WI38 (cell line): ENCODE measurements around the gene GP1BA.

Source experiments
- H3K4me3 ChIP-seq: 2 replicates; pipeline ENCODE4 v1.5.1; 2011; ENCODE audit warnings: low read depth, mild to moderate bottlenecking, control low read depth, low read length
- TF ChIP-seq, protein P1 (sequence below): IDR thresholded peaks from 2 replicates; pipeline ENCODE4 v1.5.1; 2012; ENCODE audit warnings: low read depth, mild to moderate bottlenecking, control low read depth, low read length

GP1BA gene

DNA sequence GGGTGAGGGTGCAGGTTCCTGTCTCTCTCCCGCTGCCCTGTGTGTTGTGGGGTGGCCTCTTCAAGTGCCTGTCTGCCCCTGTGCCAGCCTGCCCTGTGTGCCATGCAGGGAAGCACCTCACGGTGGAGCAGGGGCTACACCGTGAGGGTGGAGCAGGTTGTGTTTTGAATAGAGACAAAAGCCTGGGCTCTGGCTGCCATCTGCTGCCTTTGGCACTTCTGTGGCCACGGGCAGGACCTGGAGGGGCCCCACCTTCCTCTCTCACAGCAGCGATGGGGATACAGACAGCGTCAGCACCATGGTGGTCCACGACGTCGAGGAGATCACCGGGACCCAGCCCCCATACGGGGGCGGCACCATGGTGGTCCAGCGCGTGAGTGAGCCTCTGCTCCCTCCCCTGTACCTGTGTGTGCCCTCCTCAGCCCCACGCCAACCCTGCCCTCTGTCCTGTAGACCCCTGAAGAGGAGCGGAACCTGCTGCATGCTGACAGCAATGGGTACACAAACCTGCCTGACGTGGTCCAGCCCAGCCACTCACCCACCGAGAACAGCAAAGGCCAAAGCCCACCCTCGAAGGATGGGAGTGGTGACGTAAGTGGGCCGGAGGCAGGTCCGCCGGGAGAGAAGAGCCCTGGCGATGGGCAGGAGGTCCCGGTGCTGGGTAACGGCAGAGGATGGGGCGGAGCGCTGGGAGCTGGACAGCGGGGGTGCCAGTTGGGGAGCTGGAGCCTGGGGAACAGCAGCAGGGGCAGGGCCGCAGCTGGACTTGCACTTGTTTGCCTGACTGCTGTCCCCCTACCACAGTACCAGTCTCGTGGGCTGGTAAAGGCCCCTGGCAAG lies 38.1 kb upstream of the GP1BA start:
- TF ChIP-seq, protein P1, sequence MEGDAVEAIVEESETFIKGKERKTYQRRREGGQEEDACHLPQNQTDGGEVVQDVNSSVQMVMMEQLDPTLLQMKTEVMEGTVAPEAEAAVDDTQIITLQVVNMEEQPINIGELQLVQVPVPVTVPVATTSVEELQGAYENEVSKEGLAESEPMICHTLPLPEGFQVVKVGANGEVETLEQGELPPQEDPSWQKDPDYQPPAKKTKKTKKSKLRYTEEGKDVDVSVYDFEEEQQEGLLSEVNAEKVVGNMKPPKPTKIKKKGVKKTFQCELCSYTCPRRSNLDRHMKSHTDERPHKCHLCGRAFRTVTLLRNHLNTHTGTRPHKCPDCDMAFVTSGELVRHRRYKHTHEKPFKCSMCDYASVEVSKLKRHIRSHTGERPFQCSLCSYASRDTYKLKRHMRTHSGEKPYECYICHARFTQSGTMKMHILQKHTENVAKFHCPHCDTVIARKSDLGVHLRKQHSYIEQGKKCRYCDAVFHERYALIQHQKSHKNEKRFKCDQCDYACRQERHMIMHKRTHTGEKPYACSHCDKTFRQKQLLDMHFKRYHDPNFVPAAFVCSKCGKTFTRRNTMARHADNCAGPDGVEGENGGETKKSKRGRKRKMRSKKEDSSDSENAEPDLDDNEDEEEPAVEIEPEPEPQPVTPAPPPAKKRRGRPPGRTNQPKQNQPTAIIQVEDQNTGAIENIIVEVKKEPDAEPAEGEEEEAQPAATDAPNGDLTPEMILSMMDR: no peak
- no peak overlapping the region for H3K4me3 ChIP-seq

DNA sequence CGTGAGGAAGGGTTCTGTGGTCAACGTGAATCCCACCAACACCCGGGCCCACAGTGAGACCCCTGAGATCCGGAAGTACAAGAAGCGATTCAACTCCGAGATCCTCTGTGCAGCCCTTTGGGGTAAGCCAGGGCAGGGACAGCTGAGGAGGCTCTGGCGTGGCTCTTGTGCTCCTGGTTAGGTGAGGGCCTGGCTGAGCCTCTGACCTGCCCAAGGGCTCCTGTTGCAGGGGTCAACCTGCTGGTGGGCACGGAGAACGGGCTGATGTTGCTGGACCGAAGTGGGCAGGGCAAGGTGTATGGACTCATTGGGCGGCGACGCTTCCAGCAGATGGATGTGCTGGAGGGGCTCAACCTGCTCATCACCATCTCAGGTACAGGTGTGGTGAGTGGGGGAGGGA lies 37.0 kb upstream of the GP1BA start:
- TF ChIP-seq, protein P1: no peak

DNA sequence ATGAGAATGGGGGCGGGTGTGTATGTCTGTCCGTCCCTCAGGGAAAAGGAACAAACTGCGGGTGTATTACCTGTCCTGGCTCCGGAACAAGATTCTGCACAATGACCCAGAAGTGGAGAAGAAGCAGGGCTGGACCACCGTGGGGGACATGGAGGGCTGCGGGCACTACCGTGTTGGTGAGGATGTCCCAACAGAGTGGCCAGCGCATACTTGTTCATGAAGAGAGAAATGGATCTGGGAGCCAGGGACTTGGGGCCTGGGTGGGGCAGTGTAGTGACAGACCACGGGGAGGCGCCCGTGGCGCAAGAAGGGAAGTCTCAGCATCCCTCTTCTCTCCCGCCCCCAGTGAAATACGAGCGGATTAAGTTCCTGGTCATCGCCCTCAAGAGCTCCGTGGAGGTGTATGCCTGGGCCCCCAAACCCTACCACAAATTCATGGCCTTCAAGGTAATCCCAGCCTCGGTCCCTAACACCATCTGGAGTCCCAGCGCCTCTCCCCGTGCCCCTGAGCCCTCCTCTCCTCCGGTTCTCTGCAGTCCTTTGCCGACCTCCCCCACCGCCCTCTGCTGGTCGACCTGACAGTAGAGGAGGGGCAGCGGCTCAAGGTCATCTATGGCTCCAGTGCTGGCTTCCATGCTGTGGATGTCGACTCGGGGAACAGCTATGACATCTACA lies 36.3 kb upstream of the GP1BA start:
- H3K4me3 ChIP-seq: no peak overlapping the region
- TF ChIP-seq, protein P1: no peak

More for the DNA sequence above, 37.0 kb upstream of the GP1BA start:
- no peak overlapping the region for H3K4me3 ChIP-seq

DNA sequence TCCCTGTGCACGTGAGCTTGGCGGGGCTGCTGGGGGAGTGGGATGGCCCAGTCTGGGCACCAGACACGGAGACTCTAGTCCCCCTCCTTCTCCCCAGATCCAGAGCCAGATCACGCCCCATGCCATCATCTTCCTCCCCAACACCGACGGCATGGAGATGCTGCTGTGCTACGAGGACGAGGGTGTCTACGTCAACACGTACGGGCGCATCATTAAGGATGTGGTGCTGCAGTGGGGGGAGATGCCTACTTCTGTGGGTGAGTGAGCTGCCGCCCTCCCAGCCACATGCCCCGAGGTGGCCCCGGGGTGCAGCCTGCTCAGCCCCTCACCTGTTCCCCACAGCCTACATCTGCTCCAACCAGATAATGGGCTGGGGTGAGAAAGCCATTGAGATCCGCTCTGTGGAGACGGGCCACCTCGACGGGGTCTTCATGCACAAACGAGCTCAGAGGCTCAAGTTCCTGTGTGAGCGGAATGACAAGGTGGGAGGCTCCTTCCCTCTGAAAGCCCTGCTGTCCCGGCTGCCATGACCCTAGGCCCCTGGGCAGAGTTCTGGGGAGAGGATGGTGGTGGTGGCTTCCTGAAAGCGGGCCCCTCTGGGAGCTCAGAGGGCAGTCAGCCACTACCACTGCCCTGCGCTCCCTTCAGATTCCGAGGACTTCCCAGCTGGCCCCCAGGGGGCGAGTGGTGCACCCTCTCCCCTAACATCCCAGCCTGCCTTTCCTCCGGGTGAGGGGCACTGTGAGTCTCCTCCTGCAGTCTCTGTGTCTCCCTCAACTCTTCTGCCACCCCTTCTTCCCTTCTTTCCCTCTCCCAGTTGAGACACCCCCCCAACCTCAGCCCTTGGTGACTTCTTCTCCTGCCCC lies 35.5 kb upstream of the GP1BA start:
- TF ChIP-seq, protein P1: no peak

DNA sequence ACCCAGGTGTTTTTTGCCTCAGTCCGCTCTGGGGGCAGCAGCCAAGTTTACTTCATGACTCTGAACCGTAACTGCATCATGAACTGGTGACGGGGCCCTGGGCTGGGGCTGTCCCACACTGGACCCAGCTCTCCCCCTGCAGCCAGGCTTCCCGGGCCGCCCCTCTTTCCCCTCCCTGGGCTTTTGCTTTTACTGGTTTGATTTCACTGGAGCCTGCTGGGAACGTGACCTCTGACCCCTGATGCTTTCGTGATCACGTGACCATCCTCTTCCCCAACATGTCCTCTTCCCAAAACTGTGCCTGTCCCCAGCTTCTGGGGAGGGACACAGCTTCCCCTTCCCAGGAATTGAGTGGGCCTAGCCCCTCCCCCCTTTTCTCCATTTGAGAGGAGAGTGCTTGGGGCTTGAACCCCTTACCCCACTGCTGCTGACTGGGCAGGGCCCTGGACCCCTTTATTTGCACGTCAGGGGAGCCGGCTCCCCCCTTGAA lies 34.8 kb upstream of the GP1BA start:
- no peak overlapping the region for H3K4me3 ChIP-seq
- TF ChIP-seq, protein P1: no peak

More for the DNA sequence above, 35.5 kb upstream of the GP1BA start:
- no peak overlapping the region for H3K4me3 ChIP-seq

DNA sequence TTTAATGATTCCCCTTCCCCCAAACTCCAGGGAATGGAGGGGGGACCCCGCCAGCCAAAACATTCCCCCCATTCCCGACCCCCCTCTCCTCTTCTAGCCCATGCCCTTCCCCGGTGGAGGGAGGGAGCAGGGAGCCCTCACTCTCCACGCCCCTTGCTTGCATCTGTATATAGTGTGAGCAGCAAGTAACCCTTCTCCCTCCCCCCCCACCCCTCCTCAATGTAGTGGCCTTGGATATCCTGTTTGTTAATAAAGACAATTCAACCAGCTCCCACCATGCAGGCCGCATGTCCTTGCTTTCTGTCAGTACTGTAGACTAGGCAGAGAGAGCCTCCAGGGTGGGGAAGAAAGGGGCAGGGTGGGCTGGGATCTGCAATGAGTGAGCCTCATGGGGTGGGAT lies 34.3 kb upstream of the GP1BA start:
- TF ChIP-seq, protein P1: no peak
- H3K4me3 ChIP-seq: no peak overlapping the region
